HL-60 (cell line): Measurements from ENCODE around the gene CREB5.
"Not testable (repeated sequence)": the region's sequence is repeated elsewhere in the genome, so short reads cannot be mapped to it uniquely, and the experiment has no call there.

Experiments used
- DNase-seq, 2 experiments: peaks; one replicate each; pipeline ENCODE4 v3.0.0-alpha.2; 2010 to 2020; ENCODE audit warnings: low read depth in 1 of 2, low spot score in 1 of 2
- H3K27ac ChIP-seq: fragments of 250-450 bp; sonication (Bioruptor Pico); replicated peaks from 2 replicates; pipeline ENCODE4 v1.5.1; 2020; ENCODE audit warnings: mild to moderate bottlenecking, moderate library complexity
- H3K27me3 ChIP-seq: fragments of 250-450 bp; sonication (Bioruptor Pico); 2 replicates; pipeline ENCODE4 v1.5.1; 2021; ENCODE audit warnings: mild to moderate bottlenecking, moderate library complexity; ENCODE audit not compliant: insufficient read depth, poor library complexity, severe bottlenecking
- H3K4me3 ChIP-seq: replicated peaks from 2 replicates; pipeline ENCODE4 v1.5.1; 2011; ENCODE audit warnings: mild to moderate bottlenecking, control low read depth, low read length; ENCODE audit not compliant: insufficient read depth
- GABPA ChIP-seq: IDR thresholded peaks from 2 replicates; pipeline ENCODE4 v1.6.1; 2012; ENCODE audit warnings: low read depth
- POLR2AphosphoS5 ChIP-seq: IDR thresholded peaks from 2 replicates; pipeline ENCODE4 v1.6.1; 2012; ENCODE audit warnings: low read depth
- SPI1 ChIP-seq: IDR thresholded peaks from 2 replicates; pipeline ENCODE4 v1.6.1; 2012; ENCODE audit warnings: low read depth, mild to moderate bottlenecking, borderline replicate concordance
- TF ChIP-seq, protein P1 (sequence below): IDR thresholded peaks from one replicate; pipeline ENCODE4 v1.5.1; 2011; ENCODE audit warnings: low read length, control low read depth, inconsistent platforms; ENCODE audit not compliant: insufficient read depth
- TF ChIP-seq, protein P2 (sequence below): IDR thresholded peaks from 2 replicates; pipeline ENCODE4 v1.6.1; 2012; ENCODE audit warnings: low read depth; ENCODE audit not compliant: insufficient replicate concordance

CREB5 gene

DNA sequence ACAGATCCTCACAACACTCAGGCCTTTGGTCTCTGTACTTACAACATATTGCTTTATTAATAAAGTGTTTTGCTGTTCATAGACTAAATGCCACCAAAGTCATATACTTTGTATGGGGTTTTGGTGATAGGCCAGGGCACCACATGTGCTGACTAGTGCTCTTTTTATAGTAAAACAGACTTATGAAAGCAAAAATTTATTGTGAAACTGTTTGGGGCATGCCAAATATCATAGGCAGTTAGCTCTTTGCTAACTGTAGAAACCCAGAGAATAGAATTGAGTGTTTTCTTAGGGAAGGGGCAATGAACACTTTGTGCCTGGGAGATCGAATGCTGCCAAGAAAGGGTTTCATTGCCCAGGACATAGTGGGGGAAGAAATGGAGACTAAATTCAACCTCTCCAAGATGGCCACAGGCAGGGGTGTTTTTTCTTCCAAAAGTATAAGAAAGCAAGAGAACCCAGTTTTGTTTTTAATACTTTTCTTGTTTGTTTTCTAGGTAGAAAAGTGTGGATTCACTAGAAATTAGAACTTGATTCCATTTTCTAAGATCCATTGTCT, 403.1 kb downstream of the CREB5 start:
- H3K27me3 ChIP-seq: no peaks in the 10 kb centered on the region
- no peak for TF ChIP-seq GABPA
- no peak for DNase-seq
- H3K27ac ChIP-seq: no peak overlapping the region
- H3K4me3 ChIP-seq: no peak overlapping the region

DNA sequence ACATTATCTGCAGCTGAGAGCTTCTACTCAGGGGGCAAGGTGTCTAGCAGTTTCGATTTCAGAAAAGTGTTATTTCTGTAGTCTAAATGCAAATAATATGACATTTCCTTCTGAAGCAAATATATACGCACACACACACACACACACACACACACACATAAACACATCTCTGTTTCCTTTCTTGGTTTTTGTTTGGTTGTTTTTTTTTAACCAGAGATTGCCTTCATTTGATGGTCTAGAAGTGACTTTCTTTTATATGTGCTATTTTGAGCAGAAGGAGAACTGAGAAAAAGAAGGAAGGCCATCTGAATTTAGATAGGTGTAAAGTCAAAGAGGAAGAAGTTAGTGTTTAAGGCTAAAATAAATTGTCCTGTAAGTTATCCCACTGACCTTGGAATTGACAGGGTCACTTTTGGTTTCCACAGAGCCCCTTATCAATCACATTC, 403.6 kb downstream of the CREB5 start:
- DNase-seq: no peak
- H3K27me3 ChIP-seq: no peaks in the 10 kb centered on the region
- H3K4me3 ChIP-seq: no peak overlapping the region
- TF ChIP-seq, protein P1, sequence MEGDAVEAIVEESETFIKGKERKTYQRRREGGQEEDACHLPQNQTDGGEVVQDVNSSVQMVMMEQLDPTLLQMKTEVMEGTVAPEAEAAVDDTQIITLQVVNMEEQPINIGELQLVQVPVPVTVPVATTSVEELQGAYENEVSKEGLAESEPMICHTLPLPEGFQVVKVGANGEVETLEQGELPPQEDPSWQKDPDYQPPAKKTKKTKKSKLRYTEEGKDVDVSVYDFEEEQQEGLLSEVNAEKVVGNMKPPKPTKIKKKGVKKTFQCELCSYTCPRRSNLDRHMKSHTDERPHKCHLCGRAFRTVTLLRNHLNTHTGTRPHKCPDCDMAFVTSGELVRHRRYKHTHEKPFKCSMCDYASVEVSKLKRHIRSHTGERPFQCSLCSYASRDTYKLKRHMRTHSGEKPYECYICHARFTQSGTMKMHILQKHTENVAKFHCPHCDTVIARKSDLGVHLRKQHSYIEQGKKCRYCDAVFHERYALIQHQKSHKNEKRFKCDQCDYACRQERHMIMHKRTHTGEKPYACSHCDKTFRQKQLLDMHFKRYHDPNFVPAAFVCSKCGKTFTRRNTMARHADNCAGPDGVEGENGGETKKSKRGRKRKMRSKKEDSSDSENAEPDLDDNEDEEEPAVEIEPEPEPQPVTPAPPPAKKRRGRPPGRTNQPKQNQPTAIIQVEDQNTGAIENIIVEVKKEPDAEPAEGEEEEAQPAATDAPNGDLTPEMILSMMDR: no peak
- TF ChIP-seq POLR2AphosphoS5 (no peak), SPI1 (no peak), GABPA (no peak)
- TF ChIP-seq, protein P2, sequence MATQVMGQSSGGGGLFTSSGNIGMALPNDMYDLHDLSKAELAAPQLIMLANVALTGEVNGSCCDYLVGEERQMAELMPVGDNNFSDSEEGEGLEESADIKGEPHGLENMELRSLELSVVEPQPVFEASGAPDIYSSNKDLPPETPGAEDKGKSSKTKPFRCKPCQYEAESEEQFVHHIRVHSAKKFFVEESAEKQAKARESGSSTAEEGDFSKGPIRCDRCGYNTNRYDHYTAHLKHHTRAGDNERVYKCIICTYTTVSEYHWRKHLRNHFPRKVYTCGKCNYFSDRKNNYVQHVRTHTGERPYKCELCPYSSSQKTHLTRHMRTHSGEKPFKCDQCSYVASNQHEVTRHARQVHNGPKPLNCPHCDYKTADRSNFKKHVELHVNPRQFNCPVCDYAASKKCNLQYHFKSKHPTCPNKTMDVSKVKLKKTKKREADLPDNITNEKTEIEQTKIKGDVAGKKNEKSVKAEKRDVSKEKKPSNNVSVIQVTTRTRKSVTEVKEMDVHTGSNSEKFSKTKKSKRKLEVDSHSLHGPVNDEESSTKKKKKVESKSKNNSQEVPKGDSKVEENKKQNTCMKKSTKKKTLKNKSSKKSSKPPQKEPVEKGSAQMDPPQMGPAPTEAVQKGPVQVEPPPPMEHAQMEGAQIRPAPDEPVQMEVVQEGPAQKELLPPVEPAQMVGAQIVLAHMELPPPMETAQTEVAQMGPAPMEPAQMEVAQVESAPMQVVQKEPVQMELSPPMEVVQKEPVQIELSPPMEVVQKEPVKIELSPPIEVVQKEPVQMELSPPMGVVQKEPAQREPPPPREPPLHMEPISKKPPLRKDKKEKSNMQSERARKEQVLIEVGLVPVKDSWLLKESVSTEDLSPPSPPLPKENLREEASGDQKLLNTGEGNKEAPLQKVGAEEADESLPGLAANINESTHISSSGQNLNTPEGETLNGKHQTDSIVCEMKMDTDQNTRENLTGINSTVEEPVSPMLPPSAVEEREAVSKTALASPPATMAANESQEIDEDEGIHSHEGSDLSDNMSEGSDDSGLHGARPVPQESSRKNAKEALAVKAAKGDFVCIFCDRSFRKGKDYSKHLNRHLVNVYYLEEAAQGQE: no peak
- H3K27ac ChIP-seq: no peak overlapping the region

DNA sequence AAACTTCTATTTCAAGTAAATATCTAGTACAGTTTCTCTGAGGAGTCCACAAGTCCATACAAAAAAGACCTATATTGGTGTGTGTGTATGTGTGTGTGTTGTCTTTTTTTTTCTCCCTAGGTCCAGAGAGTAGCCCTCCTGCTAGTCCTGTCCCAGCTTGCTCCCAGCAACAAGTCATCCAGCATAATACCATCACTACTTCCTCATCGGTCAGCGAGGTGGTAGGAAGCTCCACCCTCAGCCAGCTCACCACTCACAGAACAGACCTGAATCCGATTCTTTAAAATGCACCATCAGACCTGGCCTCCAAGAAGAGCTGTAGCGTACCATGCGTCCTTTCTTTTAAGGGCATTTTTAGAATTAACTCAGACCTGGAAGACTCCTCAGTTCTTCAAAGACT, 406.7 kb downstream of the CREB5 start:
- TF ChIP-seq, protein P2: no peak
- Histone ChIP-seq H3K27me3 (no peaks in the 10 kb centered on the region), H3K4me3 (no peak overlapping the region), H3K27ac (no peak overlapping the region)
- no peak for DNase-seq

DNA sequence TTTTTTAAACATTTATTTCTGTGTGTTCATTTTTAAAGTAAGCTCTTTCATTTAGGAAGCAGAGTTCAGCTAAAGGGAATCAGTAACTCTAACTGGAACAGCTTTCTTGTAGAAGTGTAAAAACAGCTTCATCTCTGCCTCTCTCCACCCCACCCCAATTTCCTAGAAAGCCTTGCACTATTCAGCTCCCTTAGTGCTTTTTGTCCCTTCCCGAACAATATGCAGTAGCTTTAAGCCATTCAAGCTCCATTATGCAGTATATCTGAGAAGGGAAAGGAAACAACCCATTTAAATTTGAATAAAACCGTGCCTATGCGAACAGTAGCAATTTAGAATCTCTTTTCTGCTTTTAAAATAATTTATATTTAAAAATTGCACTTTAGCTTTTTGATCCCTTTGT, 411.3 kb downstream of the CREB5 start:
- DNase-seq: no peak
- Histone ChIP-seq H3K4me3 (no peak overlapping the region), H3K27ac (no peak overlapping the region), H3K27me3 (peaks cover 2% of the 10 kb centered on the region)
- TF ChIP-seq POLR2AphosphoS5: no peak
- no peak for TF ChIP-seq GABPA
- TF ChIP-seq, protein P2: no peak
- TF ChIP-seq, protein P1: no peak
- no peak for TF ChIP-seq SPI1

DNA sequence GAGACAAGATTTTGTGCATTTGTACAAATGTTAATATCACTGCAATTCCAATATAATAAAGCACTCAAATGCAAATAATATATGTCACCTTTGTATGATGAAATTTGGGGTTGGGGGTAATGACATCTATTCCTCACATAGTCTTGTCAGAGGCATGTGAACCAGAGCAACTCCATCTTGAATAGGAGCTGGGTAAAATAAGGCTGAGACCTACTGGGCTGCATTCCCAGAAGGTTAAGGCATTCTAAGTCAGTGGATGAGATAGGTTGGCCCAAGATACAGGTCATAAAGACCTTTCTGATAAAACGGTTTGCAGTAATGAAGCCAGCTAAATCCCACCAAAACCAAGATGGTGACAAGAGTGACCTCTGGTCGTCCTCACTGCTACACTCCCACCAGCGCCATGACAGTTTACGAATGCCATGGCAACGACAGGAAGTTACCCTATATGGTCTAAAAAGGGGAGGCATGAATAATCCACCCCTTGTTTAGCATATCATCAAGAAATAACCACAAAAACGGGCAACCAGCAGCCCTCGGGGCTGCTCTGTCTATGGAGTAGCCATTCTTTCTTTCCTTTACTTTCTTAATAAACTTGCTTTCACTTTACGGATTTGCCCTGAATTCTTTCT, 413.6 kb downstream of the CREB5 start:
- H3K4me3 ChIP-seq, DNase-seq, H3K27ac ChIP-seq, H3K27me3 ChIP-seq: not testable (repeated sequence)
